Suppressor macrophage (primary cell): ENCODE data around the gene LMF2.

Experiments
- DNase-seq, 4 experiments: peaks; one replicate each; pipeline ENCODE4 v3.0.0-alpha.2; 2020 to 2022

LMF2 gene

DNA sequence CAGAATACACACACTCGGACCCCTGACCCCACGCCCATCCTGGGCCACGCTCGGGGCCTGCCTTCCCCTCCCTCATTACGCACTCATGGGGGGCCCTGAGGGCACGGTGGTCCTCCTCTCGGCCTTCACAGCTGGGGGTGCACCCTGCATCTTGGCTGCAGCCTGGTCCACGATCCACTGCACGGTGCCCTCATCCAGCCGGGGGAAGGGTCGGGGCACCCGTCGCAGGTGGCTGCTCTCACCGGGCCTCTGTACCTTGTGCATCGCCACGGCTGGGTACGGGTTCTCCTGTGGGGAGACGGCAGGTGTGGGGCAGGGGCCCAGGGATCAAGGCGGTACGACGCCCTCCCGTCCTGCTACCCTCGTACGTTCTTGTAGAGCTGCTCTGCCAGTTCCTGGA, 43.1 kb downstream of the LMF2 start:
- DNase-seq, result no peak

DNA sequence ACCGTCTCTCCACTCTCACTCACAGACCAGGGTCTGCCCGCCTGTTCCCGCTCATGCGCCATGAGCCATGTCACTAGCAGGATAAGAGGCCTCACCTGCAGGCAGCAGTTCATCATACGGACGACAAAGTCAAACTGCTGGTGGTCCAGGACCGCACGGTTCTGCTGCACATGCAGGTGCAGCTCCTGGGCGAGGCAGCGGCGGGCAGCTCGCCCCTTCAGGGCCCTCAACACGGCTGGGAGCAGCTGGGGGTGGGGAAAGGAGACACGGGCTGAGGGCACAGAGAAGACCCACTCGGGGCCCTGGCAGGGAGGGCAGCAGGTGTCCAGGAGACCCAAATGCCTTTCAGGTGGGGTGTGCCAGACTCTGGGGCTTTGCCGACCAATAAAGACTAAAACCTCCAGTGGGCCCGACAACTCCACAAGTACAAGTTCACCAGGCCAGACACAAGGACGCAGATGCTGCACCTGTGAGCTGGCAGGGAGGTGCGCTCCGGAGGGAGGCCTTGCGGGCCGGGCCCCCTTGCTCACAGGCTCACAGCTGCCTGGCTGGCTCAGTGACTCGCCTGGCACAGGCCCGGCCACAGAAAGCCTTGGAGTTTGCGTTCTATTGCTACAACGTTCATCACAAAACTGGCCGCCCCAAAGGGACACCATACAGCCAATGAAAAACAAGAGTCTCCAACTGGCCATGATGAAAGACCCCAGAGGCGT, 44.2 kb downstream of the LMF2 start:
- no peak for DNase-seq

DNA sequence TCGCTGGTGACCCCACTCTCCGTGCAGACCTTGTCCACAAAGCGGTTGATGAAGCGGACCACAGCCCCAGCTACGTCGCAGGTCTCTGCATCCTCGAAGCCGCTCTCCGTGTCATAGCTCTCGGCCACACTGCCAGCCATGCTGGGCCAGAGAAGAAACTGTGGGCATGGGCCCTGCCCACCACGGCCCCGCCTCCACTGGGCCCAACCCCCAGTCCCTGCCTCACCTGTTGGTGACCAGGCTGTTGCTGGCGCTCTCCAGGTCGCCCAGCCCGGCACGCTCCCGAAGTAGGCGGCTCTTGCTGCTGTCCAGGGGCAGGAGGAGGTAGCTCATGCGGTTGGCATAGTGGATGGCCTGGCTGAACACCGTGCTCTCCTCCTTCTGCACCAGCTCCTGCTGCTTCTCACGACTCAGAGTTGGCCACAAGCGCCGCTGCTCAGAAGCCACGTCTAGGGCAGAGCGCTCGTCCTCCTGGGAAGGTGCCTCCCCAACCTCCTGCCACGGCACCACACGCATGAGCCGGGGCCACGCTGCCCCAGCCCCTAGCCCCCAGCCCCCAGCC, 45.4 kb downstream of the LMF2 start:
- DNase-seq, result no peak

DNA sequence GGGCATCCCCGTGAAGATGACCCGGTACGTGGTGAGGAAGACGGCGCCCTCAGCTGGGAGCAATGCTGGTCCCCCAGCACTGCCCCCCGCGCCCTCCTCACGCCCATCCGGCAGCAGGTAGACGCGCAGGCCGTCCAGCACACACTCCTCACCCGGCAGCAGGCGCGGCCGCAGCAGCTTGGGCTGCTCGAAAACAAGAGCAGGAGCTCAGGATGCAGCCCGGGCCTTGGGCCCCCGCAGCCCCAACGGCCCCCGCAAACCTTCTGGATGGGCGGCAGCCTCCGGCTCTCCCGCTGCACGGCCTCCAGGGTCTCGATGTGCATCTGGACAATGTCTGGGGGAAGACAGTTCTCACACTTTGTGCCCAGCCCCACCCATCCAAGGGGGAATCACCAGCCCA, 46.0 kb downstream of the LMF2 start:
- DNase-seq, result no peak

DNA sequence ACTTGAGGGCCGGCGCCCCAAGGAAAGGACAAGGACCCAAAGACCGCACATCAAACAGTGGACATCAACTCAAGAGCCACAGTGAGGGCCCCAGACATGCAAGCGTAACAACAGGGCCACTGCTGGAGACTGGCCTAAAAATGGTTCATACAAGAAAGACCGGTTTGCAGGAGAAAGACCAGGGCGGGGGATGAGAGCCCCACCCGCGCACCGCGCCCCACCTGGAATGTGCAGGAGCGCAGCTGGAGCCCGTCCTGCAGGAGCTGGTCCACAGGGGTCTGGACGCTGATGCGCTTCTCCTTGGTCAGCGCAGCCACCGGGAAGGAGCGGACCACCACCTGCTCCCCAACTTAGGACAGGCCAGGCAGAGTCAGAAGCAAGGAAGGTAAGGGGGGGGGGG, 46.6 kb downstream of the LMF2 start:
- no peak for DNase-seq

DNA sequence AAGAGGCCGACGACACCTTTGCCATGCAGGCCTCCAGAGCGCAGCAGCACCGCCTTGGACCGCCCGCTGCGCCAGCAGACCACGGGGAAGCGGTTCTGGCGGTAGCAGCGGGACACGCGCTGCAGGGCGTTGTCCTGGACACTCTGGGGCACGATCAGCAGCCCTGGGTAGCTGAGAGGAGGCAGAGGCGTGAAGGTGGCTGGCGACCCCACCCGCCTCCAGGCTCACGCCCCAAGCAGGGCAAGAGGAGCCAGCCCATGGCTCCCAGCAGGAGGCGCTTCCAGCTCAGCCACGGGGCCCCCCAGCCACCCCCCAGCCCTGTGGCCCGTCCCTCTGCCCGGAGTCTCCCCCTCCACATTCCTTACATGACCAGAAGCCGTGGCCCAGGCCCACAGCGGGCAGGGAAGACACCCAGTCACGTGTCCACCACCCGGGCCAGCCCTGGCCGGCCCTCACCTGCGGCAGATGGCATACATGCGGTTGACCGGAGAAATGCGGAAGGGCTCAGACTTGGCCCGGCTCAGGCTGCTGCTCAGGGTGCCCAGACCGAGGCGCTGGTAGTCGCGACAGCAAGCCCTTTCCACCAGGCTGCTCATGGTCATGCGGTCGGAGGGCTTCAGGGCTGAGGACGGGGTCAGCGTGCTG, 47.9 kb downstream of the LMF2 start:
- DNase-seq, result no peak

DNA sequence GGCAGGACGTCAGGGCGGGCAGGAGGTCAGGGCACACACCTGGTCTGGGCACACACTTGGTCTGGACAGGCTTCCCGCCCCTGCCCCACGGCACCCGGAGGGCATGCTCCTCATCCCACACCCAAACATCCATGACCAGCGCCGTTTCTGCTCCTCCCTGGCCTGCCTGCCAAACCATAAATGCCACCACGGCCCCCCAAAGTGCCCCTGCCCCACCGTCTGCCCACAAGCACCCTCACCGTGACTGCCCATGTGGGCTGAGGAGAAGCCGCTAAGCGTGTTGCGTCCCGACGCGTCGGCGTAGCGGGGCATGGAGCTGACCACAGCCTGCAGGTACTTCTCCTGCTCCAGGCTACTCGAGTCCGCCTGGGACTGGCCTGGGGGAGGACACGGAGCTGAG, 48.5 kb downstream of the LMF2 start:
- DNase-seq, result no peak

DNA sequence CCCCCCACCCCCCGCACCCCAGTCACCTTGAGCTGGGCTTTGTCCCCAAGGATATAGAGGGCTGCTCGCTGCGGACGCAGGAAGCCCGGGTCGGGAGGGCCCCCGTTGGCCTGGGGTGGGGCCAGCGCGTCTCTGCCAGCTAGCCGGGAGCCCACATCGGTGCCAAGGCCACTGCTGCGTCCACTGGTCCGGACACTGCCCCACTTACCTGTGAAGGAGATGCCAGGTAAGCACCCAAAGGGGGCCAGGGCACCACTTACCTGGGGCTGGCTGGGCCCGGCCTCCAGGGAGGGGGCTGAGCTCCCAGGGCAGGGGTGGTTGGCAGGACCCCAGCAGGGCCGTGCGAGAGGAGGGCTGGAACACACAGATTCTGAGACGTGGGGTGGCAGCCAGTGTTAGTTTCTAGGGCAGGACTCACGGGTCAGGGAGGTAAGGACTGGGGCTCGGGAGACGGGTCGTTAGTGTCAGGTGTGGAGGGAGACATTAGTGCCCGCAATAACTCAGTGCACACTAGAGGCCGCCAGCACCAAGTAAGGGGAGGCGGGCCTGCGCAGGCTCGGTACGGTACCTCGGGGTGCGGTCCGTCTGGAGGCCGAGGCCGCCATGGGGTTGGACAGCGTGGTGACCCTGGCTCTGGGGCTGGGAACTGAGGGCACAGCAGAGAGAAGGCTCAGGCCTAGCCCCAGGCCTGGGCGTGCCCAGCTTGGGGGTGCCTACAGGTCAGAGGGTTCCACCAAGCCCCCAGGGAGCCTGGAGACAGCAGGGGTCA, 50.9 kb downstream of the LMF2 start:
- no peak for DNase-seq

DNA sequence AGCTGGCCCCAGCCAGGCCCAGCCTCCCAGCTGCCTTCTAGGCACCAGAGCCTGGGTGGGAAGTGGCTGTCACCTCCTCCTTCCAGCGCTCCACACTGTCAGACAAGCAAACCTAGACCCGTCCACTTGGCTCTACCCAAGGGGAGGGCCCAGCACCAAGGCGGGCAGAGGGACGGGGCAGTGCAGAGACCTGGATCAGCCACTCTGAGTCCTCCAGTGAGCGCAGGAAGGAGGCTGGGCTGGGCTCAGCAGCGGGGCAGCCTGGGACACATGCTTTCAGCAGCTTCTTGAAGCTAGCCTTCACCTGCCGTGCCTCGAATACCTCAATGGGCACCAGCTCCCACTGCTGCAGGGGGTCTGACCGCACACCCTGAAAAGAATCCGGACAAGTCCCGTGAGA, 51.5 kb downstream of the LMF2 start:
- no peak for DNase-seq

DNA sequence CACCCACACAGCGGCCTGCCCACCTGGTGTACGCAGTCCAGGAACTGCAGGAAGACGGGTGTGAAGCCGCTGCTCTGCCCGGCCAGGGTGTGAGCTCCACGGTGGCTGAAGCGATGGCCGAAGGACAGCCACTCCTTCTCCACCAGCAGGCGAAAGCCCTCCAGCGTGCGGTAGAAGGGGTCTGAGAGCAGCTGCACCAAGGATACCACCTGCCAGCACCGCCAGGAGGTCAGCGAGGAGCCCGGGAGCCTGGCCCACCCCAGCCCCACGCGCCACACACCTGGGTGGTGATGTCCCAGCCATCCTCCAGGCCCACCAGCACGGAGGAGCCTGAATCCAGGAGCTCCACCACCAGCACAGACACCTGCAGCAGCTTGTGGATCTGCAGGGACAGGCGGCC, 52.3 kb downstream of the LMF2 start:
- DNase-seq, result no peak

DNA sequence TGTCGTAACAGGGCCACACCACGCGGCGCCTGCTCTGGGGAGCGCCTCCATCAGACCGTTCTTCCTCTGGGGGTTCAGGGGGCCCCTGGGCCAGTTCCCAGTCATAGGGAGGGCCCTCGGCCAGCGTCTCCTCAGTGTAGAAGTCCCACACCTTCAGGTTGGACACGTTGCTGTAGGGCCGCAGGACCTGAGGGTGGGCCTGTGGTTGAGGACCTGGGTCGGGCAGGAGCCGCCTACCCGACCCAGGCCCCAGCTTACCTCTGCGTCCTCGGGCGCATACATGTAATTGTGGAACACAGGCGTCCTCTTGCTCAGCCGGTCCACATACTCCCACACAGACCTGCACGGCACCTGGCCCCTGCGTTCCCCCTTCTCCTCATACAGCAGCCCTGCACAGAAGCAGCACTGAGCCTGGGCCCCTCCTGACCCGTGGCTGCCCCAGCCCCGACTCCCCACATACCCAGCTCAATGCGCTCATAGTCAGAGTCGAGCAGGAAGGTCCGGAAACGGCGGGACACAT, 52.9 kb downstream of the LMF2 start:
- DNase-seq, result no peak
